HEK293 (cell line): ENCODE results near the gene BTBD6.

ENCODE experiments used
- CTCF ChIA-PET: fragments of 350-600 bp; formaldehyde crosslinking; extraction: SDS; loops from one replicate; lab custom pipeline; 2021; ENCODE audit warnings: antibody characterized with exemption; lab: Yijun Ruan, JAX
- POLR2A ChIA-PET: fragments of 300-600 bp; formaldehyde crosslinking; extraction: SDS; loops from one replicate; lab custom pipeline; 2020; ENCODE audit warnings: antibody characterized with exemption, inconsistent platforms; lab: Yijun Ruan, JAX
- H3K27ac ChIP-seq: fragments of 200-500 bp; sonication (Bioruptor generic); 2 replicates; pipeline ENCODE4 v1.5.1; 2014; ENCODE audit warnings: low read depth, low read length, control low read depth, inconsistent platforms; ENCODE audit errors: extremely low read depth
- H3K36me3 ChIP-seq, 2 experiments: fragments of 200-500 bp in 1 of 2; sonication (Bioruptor generic) in 1 of 2; 1 replicate in 1 of 2; 2 replicates in 1 of 2; pipeline ENCODE4 v1.5.1; 2014 to 2017; ENCODE audit warnings: inconsistent platforms in 2 of 2, low read length in 2 of 2; ENCODE audit not compliant: control insufficient read depth in 2 of 2, insufficient read depth in 1 of 2
- H3K4me1 ChIP-seq: fragments of 200-500 bp; sonication (Bioruptor generic); 2 replicates; pipeline ENCODE4 v1.5.1; 2014; ENCODE audit warnings: mild to moderate bottlenecking, low read length, inconsistent platforms; ENCODE audit not compliant: control insufficient read depth, insufficient read depth
- H3K4me3 ChIP-seq: 2 replicates; pipeline ENCODE4 v1.5.1; 2011; ENCODE audit warnings: low read depth, mild to moderate bottlenecking, control low read depth, low read length, moderate library complexity
- H3K9me3 ChIP-seq: fragments of 200-500 bp; sonication (Bioruptor generic); 2 replicates; pipeline ENCODE4 v1.5.1; 2014; ENCODE audit warnings: low read depth, low read length, inconsistent platforms; ENCODE audit not compliant: control insufficient read depth, insufficient read depth
- EGR2 ChIP-seq: fragments of 450-650 bp; formaldehyde crosslinking; IDR thresholded peaks from 2 replicates; pipeline ENCODE4 v1.5.1; 2016; ENCODE audit warnings: low read depth, missing biosample characterization, missing genetic modification characterization
- GLIS1 ChIP-seq: fragments of 450-650 bp; formaldehyde crosslinking; IDR thresholded peaks from 2 replicates; pipeline ENCODE4 v1.5.1; 2016; ENCODE audit warnings: missing biosample characterization, missing genetic modification characterization
- GLIS2 ChIP-seq: fragments of 450-650 bp; formaldehyde crosslinking; IDR thresholded peaks from 2 replicates; pipeline ENCODE4 v1.5.1; 2016; ENCODE audit warnings: missing biosample characterization, missing genetic modification characterization
- HIC1 ChIP-seq: fragments of 450-650 bp; formaldehyde crosslinking; IDR thresholded peaks from 2 replicates; pipeline ENCODE4 v1.5.1; 2016; ENCODE audit warnings: missing biosample characterization, missing genetic modification characterization
- IKZF3 ChIP-seq: fragments of 450-650 bp; IDR thresholded peaks from 2 replicates; pipeline ENCODE4 v1.5.0; 2018; ENCODE audit warnings: missing biosample characterization, mild to moderate bottlenecking, missing genetic modification characterization, moderate library complexity
- PRDM4 ChIP-seq: fragments of 450-650 bp; formaldehyde crosslinking; IDR thresholded peaks from 2 replicates; pipeline ENCODE4 v1.5.1; 2017; ENCODE audit warnings: missing biosample characterization, missing genetic modification characterization
- SCRT2 ChIP-seq: fragments of 450-650 bp; formaldehyde crosslinking; IDR thresholded peaks from 2 replicates; pipeline ENCODE4 v1.5.1; 2016; ENCODE audit warnings: missing biosample characterization, missing genetic modification characterization
- ZFHX2 ChIP-seq: fragments of 450-650 bp; formaldehyde crosslinking; conservative IDR thresholded peaks from 2 replicates; pipeline ENCODE4 v1.5.1; 2016; ENCODE audit warnings: missing biosample characterization, missing genetic modification characterization
- ZIC2 ChIP-seq: fragments of 450-650 bp; formaldehyde crosslinking; IDR thresholded peaks from 2 replicates; pipeline ENCODE4 v1.5.1; 2016; ENCODE audit warnings: missing biosample characterization, missing genetic modification characterization
- ZNF366 ChIP-seq: fragments of 450-650 bp; formaldehyde crosslinking; conservative IDR thresholded peaks from 2 replicates; pipeline ENCODE4 v1.5.1; 2016; ENCODE audit warnings: missing biosample characterization, missing genetic modification characterization
- ZNF398 ChIP-seq: fragments of 450-650 bp; formaldehyde crosslinking; IDR thresholded peaks from 2 replicates; pipeline ENCODE4 v1.5.1; 2017; ENCODE audit warnings: missing biosample characterization, missing genetic modification characterization
- ZNF501 ChIP-seq: fragments of 450-650 bp; formaldehyde crosslinking; IDR thresholded peaks from 2 replicates; pipeline ENCODE4 v1.5.1; 2016; ENCODE audit warnings: missing biosample characterization, missing genetic modification characterization
- ZNF610 ChIP-seq: fragments of 450-650 bp; formaldehyde crosslinking; IDR thresholded peaks from 2 replicates; pipeline ENCODE4 v1.5.1; 2016; ENCODE audit warnings: missing biosample characterization, missing genetic modification characterization, borderline replicate concordance
- ZNF623 ChIP-seq: fragments of 450-650 bp; formaldehyde crosslinking; IDR thresholded peaks from 2 replicates; pipeline ENCODE4 v1.5.1; 2016; ENCODE audit warnings: missing biosample characterization, missing genetic modification characterization
- ZNF626 ChIP-seq: fragments of 450-650 bp; sonication (Bioruptor Pico); formaldehyde crosslinking; IDR thresholded peaks from 2 replicates; pipeline ENCODE4 v1.5.1; 2018; ENCODE audit warnings: missing biosample characterization, missing genetic modification characterization, inconsistent platforms
- ZNF664 ChIP-seq: fragments of 450-650 bp; formaldehyde crosslinking; IDR thresholded peaks from 2 replicates; pipeline ENCODE4 v1.5.1; 2016; ENCODE audit warnings: missing biosample characterization, missing genetic modification characterization
- ZNF670 ChIP-seq: fragments of 450-650 bp; formaldehyde crosslinking; IDR thresholded peaks from 2 replicates; pipeline ENCODE4 v1.5.1; 2016; ENCODE audit warnings: missing biosample characterization, missing genetic modification characterization, low read depth
- ZSCAN5A ChIP-seq: fragments of 450-650 bp; formaldehyde crosslinking; IDR thresholded peaks from 2 replicates; pipeline ENCODE4 v1.5.1; 2016; ENCODE audit warnings: missing biosample characterization, missing genetic modification characterization
- TF ChIP-seq, protein P1 (sequence below): sonication (generic); formaldehyde crosslinking; IDR thresholded peaks from 2 replicates; pipeline ENCODE4 v1.8.1; 2022; ENCODE audit warnings: mild to moderate bottlenecking, moderate library complexity, missing genetic modification reagents

The BTBD6 gene

DNA sequence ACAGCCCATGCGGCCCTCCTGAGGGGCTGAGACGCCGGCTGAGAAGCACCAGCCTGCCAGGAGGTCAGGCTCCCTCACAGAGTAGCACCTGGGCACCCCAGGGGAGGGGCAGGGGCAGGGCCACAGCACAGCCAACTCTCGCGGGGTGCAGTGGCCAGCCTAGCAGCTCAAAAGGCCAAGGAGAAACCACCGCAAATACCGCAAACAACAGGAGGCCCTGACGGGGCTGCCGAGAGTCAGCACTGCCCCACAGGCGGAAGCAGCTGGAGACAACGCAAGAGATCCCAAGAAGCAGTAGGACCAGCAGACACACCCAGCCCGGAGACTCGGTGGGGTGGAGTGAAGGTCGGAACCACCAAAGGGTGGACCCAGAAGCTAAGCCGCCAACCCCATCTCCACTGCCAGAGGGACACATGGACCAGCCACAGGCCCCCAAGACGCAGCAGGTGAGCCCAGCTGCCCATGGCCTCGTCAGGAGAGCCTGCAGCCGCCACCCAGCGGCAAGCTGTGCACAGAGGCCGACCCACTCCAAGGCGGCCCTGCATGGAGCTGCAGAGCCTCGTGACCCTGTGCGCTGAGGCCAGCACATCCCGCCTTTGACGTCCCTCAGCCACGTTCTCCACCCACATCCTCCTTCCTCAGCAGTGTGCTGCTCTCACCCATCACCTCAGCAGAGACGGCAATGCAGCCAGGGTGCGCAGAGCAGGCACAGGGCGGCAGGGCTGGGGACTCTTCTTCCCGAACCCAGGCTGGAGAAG, 31.7 kb upstream of the BTBD6 start:
- Histone ChIP-seq H3K4me3 (no peak overlapping the region), H3K9me3 (no peaks in the 10 kb centered on the region), H3K27ac (no peak overlapping the region), H3K36me3 (peaks cover 0 to 88% of the 10 kb centered on the region in 2 experiments; a peak in 1 of 3 replicates), H3K4me1 (no peaks in the 10 kb centered on the region)
- TF ChIP-seq HIC1 (tag by site-specific recombination) (no peak), GLIS1 (tag by site-specific recombination) (peak; percentile 72), ZNF623 (tag by site-specific recombination) (no peak), ZIC2 (tag by site-specific recombination) (peak; percentile 78)
- ChIA-PET POLR2A (no interaction called here), CTCF (interaction anchor here (0.6 kb wide), 1 partner anchor 166 kb away, joined by 3 read pairs; no protein-coding TSS in a partner anchor)

GRCh38 chr14:105217774-105218173, 30.6 kb upstream of the BTBD6 start:
- ChIA-PET POLR2A (no interaction called here), CTCF (no interaction called here)
- Histone ChIP-seq H3K36me3 (peaks cover 0 to 82% of the 10 kb centered on the region in 2 experiments; a peak in 1 of 3 replicates), H3K9me3 (no peaks in the 10 kb centered on the region), H3K4me1 (no peaks in the 10 kb centered on the region), H3K27ac (no peak overlapping the region), H3K4me3 (no peak overlapping the region)
- TF ChIP-seq, protein P1, sequence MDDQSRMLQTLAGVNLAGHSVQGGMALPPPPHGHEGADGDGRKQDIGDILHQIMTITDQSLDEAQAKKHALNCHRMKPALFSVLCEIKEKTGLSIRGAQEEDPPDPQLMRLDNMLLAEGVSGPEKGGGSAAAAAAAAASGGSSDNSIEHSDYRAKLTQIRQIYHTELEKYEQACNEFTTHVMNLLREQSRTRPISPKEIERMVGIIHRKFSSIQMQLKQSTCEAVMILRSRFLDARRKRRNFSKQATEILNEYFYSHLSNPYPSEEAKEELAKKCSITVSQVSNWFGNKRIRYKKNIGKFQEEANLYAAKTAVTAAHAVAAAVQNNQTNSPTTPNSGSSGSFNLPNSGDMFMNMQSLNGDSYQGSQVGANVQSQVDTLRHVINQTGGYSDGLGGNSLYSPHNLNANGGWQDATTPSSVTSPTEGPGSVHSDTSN (CRISPR knock-in tag), result no peak
- TF ChIP-seq ZNF664 (tag by site-specific recombination) (no peak), SCRT2 (tag by site-specific recombination) (peak; percentile 74), ZSCAN5A (no peak), ZNF501 (no peak)

- no peak overlapping the region for H3K27ac ChIP-seq
- POLR2A ChIA-PET, result no interaction called here
- CTCF ChIA-PET, result interaction anchor here (1.0 kb wide), 1 partner anchor 15 kb away, joined by 5 read pairs; no protein-coding TSS in a partner anchor
- no peak overlapping the region for H3K4me3 ChIP-seq
- H3K4me1 ChIP-seq, result no peaks in the 10 kb centered on the region
- H3K9me3 ChIP-seq, result no peaks in the 10 kb centered on the region
- no peak for TF ChIP-seq ZFHX2
- no peak for TF ChIP-seq PRDM4 (tag by site-specific recombination)
- TF ChIP-seq ZNF626 (tag by site-specific recombination), result no peak
- no peak for TF ChIP-seq ZNF366 (tag by site-specific recombination)
- no peak for TF ChIP-seq EGR2 (tag by site-specific recombination)
- no peak for TF ChIP-seq IKZF3 (tag by site-specific recombination)
- TF ChIP-seq ZNF670 (tag by site-specific recombination), result no peak
- no peak for TF ChIP-seq ZNF610 (tag by site-specific recombination)
- TF ChIP-seq GLIS2 (tag by site-specific recombination), result no peak
- no peak for TF ChIP-seq ZNF398 (tag by site-specific recombination)
- H3K36me3 ChIP-seq, result peaks cover 0 to 80% of the 10 kb centered on the region in 2 experiments; a peak in 1 of 3 replicates
Observed at GRCh38 chr14:105218611-105219010, 29.7 kb upstream of the BTBD6 start.
